Activated T-helper 2 cell treated with anti-CD3 and anti-CD28 coated beads, Interferon-gamma antibody, Interleukin-2, Interleukin-4, amounts not matched to agents 10 μg/mL and 5 μg/mL and 100 μg/mL, durations not matched to agents 14 hours and 24 hours and 36 hours (primary cell): ENCODE data around the gene ASAP2. TPM values are rescaled to one million over a fixed set of nuclear protein-coding genes. Genes with fewer than 3 reads are reported as not detected.

Experiments
- DNase-seq: peaks from one replicate; pipeline ENCODE4 v3.0.0; 2021; ENCODE audit warnings: low spot score
- H3K27ac Mint-ChIP-seq: one replicate; pipeline ENCODE4 v1.8.0; 2021; ENCODE audit warnings: mixed read lengths
- H3K27me3 Mint-ChIP-seq: one replicate; pipeline ENCODE4 v1.8.0; 2021; ENCODE audit warnings: low read depth, mixed read lengths
- H3K36me3 Mint-ChIP-seq: one replicate; pipeline ENCODE4 v1.8.0; 2021; ENCODE audit warnings: low read depth, mixed read lengths
- H3K4me1 Mint-ChIP-seq: one replicate; pipeline ENCODE4 v1.8.0; 2021; ENCODE audit warnings: low read depth, mixed read lengths
- H3K4me3 Mint-ChIP-seq: one replicate; pipeline ENCODE4 v1.8.0; 2021; ENCODE audit warnings: low read depth, mild to moderate bottlenecking, moderate library complexity, mixed read lengths
- H3K9me3 Mint-ChIP-seq: one replicate; pipeline ENCODE4 v1.8.0; 2021; ENCODE audit warnings: mixed read lengths
- intact Hi-C: fragments of 100-400 bp; cut with micrococcal nuclease; formaldehyde crosslinking; loops from one replicate; pipeline ENCODE4 v1.15.1; 2023
- total RNA-seq: library from RNA; stranded (reverse); gene quantifications from 2 replicates; pipeline ENCODE4 v1.2.3, GENCODE V29; 2022

Gene ASAP2
- total RNA-seq, 1 donor from 2014 or later = 0.96 TPM

- H3K4me3 Mint-ChIP-seq = no peak overlapping the region
- no peak for DNase-seq
- H3K4me1 Mint-ChIP-seq = no peaks in the 10 kb centered on the region
- H3K9me3 Mint-ChIP-seq = no peaks in the 10 kb centered on the region
- intact Hi-C loops = no loop called here
- H3K36me3 Mint-ChIP-seq = no peaks in the 10 kb centered on the region
- H3K27me3 Mint-ChIP-seq = no peaks in the 10 kb centered on the region
- no peak overlapping the region for H3K27ac Mint-ChIP-seq
Observed at GRCh38 chr2:9378433-9379390, 172.1 kb downstream of the ASAP2 start.

- Mint-ChIP-seq H3K27me3 (no peaks in the 10 kb centered on the region), H3K4me3 (no peak overlapping the region)
- no peak for DNase-seq
Observed at GRCh38 chr2:9379391-9379755, 172.8 kb downstream of the ASAP2 start.

GRCh38 chr2:9380702-9381628 lies 174.4 kb downstream of the ASAP2 start:
- intact Hi-C loops = no loop called here
- no peak overlapping the region for H3K27ac Mint-ChIP-seq
- H3K27me3 Mint-ChIP-seq = no peaks in the 10 kb centered on the region
- H3K9me3 Mint-ChIP-seq = no peaks in the 10 kb centered on the region
- no peaks in the 10 kb centered on the region for H3K4me1 Mint-ChIP-seq
- no peak for DNase-seq
- H3K4me3 Mint-ChIP-seq = no peak overlapping the region
- no peaks in the 10 kb centered on the region for H3K36me3 Mint-ChIP-seq

More at GRCh38 chr2:9379391-9379755, 172.8 kb downstream of the ASAP2 start:
- Mint-ChIP-seq H3K9me3 (no peaks in the 10 kb centered on the region), H3K27ac (no peak overlapping the region), H3K36me3 (no peaks in the 10 kb centered on the region), H3K4me1 (no peaks in the 10 kb centered on the region)
- intact Hi-C loops = no loop called here

GRCh38 chr2:9382604-9383235 lies 176.1 kb downstream of the ASAP2 start:
- Mint-ChIP-seq H3K4me1 (no peaks in the 10 kb centered on the region), H3K27ac (no peak overlapping the region), H3K27me3 (no peaks in the 10 kb centered on the region), H3K4me3 (no peak overlapping the region), H3K36me3 (no peaks in the 10 kb centered on the region), H3K9me3 (no peaks in the 10 kb centered on the region)
- DNase-seq = no peak
- intact Hi-C loops = no loop called here

GRCh38 chr2:9384521-9384920 lies 177.9 kb downstream of the ASAP2 start:
- intact Hi-C loops = no loop called here
- no peaks in the 10 kb centered on the region for H3K4me1 Mint-ChIP-seq
- no peaks in the 10 kb centered on the region for H3K9me3 Mint-ChIP-seq
- DNase-seq = no peak
- no peak overlapping the region for H3K4me3 Mint-ChIP-seq
- H3K27ac Mint-ChIP-seq = no peak overlapping the region
- H3K27me3 Mint-ChIP-seq = no peaks in the 10 kb centered on the region
- no peaks in the 10 kb centered on the region for H3K36me3 Mint-ChIP-seq

- Mint-ChIP-seq H3K4me3 (no peak overlapping the region), H3K27ac (no peak overlapping the region), H3K27me3 (no peaks in the 10 kb centered on the region), H3K4me1 (no peaks in the 10 kb centered on the region), H3K9me3 (no peaks in the 10 kb centered on the region), H3K36me3 (no peaks in the 10 kb centered on the region)
- intact Hi-C loops = no loop called here
- DNase-seq = no peak
Observed at GRCh38 chr2:9385841-9386240, 179.2 kb downstream of the ASAP2 start.

- Mint-ChIP-seq H3K9me3 (no peaks in the 10 kb centered on the region), H3K27ac (no peak overlapping the region), H3K36me3 (no peaks in the 10 kb centered on the region), H3K4me3 (no peak overlapping the region), H3K4me1 (no peaks in the 10 kb centered on the region), H3K27me3 (no peaks in the 10 kb centered on the region)
- intact Hi-C loops = no loop called here
- DNase-seq = no peak
Observed at GRCh38 chr2:9388199-9388681, 181.6 kb downstream of the ASAP2 start.

- H3K4me3 Mint-ChIP-seq = no peak overlapping the region
- DNase-seq = no peak
- H3K27me3 Mint-ChIP-seq = no peaks in the 10 kb centered on the region
- no peak overlapping the region for H3K27ac Mint-ChIP-seq
- no peaks in the 10 kb centered on the region for H3K36me3 Mint-ChIP-seq
- H3K4me1 Mint-ChIP-seq = no peaks in the 10 kb centered on the region
- H3K9me3 Mint-ChIP-seq = no peaks in the 10 kb centered on the region
- intact Hi-C loops = no loop called here
Observed at GRCh38 chr2:9388950-9389911, 182.6 kb downstream of the ASAP2 start.

GRCh38 chr2:9390151-9390850 lies 183.7 kb downstream of the ASAP2 start:
- Mint-ChIP-seq H3K4me3 (no peak overlapping the region), H3K36me3 (no peaks in the 10 kb centered on the region), H3K4me1 (no peaks in the 10 kb centered on the region), H3K27me3 (no peaks in the 10 kb centered on the region), H3K27ac (no peak overlapping the region), H3K9me3 (no peaks in the 10 kb centered on the region)
- DNase-seq = no peak
- intact Hi-C loops = no loop called here

GRCh38 chr2:9390991-9391390 lies 184.4 kb downstream of the ASAP2 start:
- intact Hi-C loops = no loop called here
- no peak overlapping the region for H3K4me3 Mint-ChIP-seq
- no peaks in the 10 kb centered on the region for H3K36me3 Mint-ChIP-seq
- DNase-seq = no peak
- no peak overlapping the region for H3K27ac Mint-ChIP-seq
- no peaks in the 10 kb centered on the region for H3K4me1 Mint-ChIP-seq
- no peaks in the 10 kb centered on the region for H3K9me3 Mint-ChIP-seq
- no peaks in the 10 kb centered on the region for H3K27me3 Mint-ChIP-seq

GRCh38 chr2:9391961-9392720 lies 185.5 kb downstream of the ASAP2 start:
- no peak for DNase-seq
- H3K4me3 Mint-ChIP-seq = no peak overlapping the region
- no peaks in the 10 kb centered on the region for H3K36me3 Mint-ChIP-seq
- no peaks in the 10 kb centered on the region for H3K9me3 Mint-ChIP-seq
- no peaks in the 10 kb centered on the region for H3K27me3 Mint-ChIP-seq
- intact Hi-C loops = no loop called here
- H3K4me1 Mint-ChIP-seq = no peaks in the 10 kb centered on the region
- no peak overlapping the region for H3K27ac Mint-ChIP-seq
